Spleen (tissue), 7 donors: ENCODE results near the gene UNCX.

Experiments
- CTCF ChIP-seq, 11 experiments: fragments of 200-600 bp in 7 of 11; fragments of 450-650 bp in 4 of 11; sonication (generic) in 4 of 11; IDR thresholded peaks in 8 of 11; conservative IDR thresholded peaks in 3 of 11; 1 replicate in 7 of 11; 2 replicates in 4 of 11; pipeline versions ENCODE4 v1.4.0 to v1.8.0; 2016 to 2021; ENCODE audit warnings: antibody characterized with exemption in 11 of 11, inconsistent platforms in 4 of 11, mild to moderate bottlenecking in 1 of 11
- POLR2A ChIP-seq, 3 donors: fragments of 450-650 bp; IDR thresholded peaks; one replicate each; pipeline ENCODE4 v1.5.1; 2017; ENCODE audit warnings: antibody characterized with exemption in 3 of 3, mild to moderate bottlenecking in 1 of 3
- POLR2AphosphoS5 ChIP-seq, 3 donors: sonication (generic); formaldehyde crosslinking; IDR thresholded peaks; one replicate each; pipeline ENCODE4 v1.5.1; 2017; ENCODE audit warnings: antibody characterized with exemption in 3 of 3
- donor health status: DM: no; HTN: no; CAD: no; lungs with moderate emphysema.
- donor health status: DM: no; HTN: no; CAD: no.
- donor health status: DM: no; HTN: no; CAD: no.

DNA sequence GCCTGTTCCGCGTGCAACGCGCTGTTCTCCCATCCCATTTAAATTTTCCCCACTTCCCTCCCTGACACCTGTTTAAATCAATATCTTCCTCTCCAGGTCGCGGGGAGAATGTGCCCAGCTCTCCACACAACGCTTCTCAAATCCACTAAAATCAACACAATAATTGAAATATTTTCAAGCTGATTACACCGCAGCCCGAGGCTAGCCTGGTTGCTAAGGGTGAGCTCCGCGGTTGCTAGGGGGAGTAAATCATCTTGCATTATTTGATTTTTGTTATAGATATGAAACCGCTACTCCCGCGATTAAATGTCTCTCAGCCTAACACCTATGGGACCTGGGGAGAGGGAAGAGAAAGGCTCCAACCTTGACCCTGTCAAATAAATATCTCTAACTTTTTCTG is 36.2 kb downstream of the UNCX start:
- TF ChIP-seq CTCF (IDR thresholded peaks at IDR 0.05 in 8 of 11, conservative IDR thresholded peaks at IDR 0.05 in 3 of 11) (no peak), POLR2A (IDR thresholded peaks at IDR 0.05) (no peak), POLR2AphosphoS5 (IDR thresholded peaks at IDR 0.05) (no peak)
